Liver (tissue), 9 donors: ENCODE results near the gene DVL1. TPM values are rescaled to one million over a fixed set of nuclear protein-coding genes. Genes with fewer than 3 reads are reported as not detected.

Source experiments
- DNase-seq: peaks from one replicate; pipeline ENCODE4 v3.0.0-alpha.2; 2017; ENCODE audit warnings: low spot score
- H3K27ac ChIP-seq, 2 donors: one replicate each; pipeline ENCODE4 v1.7.0; 2013; ENCODE audit warnings: inconsistent platforms in 2 of 2, low read length in 2 of 2, control low read depth in 1 of 2, low read depth in 1 of 2, mild to moderate bottlenecking in 1 of 2
- H3K27me3 ChIP-seq, 4 donors: one replicate each; pipeline versions ENCODE4 v1.6.1 to v1.7.0; 2013; ENCODE audit warnings: low read length in 3 of 4, inconsistent platforms in 1 of 4, mild to moderate bottlenecking in 1 of 4, moderate library complexity in 1 of 4; ENCODE audit not compliant: control insufficient read depth in 4 of 4, insufficient read depth in 4 of 4
- H3K36me3 ChIP-seq, 4 donors: one replicate each; pipeline versions ENCODE4 v1.6.1 to v1.7.0; 2013; ENCODE audit warnings: low read length in 3 of 4, mild to moderate bottlenecking in 3 of 4, low read depth in 1 of 4, moderate library complexity in 1 of 4; ENCODE audit not compliant: control insufficient read depth in 4 of 4, insufficient read depth in 3 of 4
- H3K4me1 ChIP-seq, 4 donors: one replicate each; pipeline versions ENCODE4 v1.6.1 to v1.7.0; 2013; ENCODE audit warnings: low read length in 3 of 4, mild to moderate bottlenecking in 3 of 4, moderate library complexity in 1 of 4; ENCODE audit not compliant: control insufficient read depth in 4 of 4, insufficient read depth in 4 of 4
- H3K4me3 ChIP-seq, 3 donors: one replicate each; pipeline versions ENCODE4 v1.6.1 to v1.7.0; 2013; ENCODE audit warnings: low read length in 3 of 3, control low read depth in 1 of 3, low read depth in 1 of 3, mild to moderate bottlenecking in 1 of 3
- H3K9ac ChIP-seq, 2 donors: one replicate each; pipeline ENCODE4 v1.7.0; 2013; ENCODE audit warnings: low read length in 2 of 2, mild to moderate bottlenecking in 2 of 2, moderate library complexity in 2 of 2, control low read depth in 1 of 2, low read depth in 1 of 2
- H3K9me3 ChIP-seq, 4 donors: one replicate each; pipeline versions ENCODE4 v1.6.1 to v1.7.0; 2013; ENCODE audit warnings: low read length in 3 of 4; ENCODE audit not compliant: control insufficient read depth in 4 of 4
- EGR1 ChIP-seq, 2 donors: IDR thresholded peaks; 2 replicates each; pipeline ENCODE4 v1.6.1; 2016 to 2018; ENCODE audit warnings: antibody characterized with exemption in 2 of 2, low read depth in 2 of 2
- FOXA1 ChIP-seq: IDR thresholded peaks from 2 replicates; pipeline ENCODE4 v1.6.1; 2016; ENCODE audit warnings: antibody characterized with exemption
- FOXA2 ChIP-seq: IDR thresholded peaks from 2 replicates; pipeline ENCODE4 v1.6.1; 2016; ENCODE audit warnings: antibody characterized with exemption
- GABPA ChIP-seq, 2 donors: IDR thresholded peaks in 1 of 2; conservative IDR thresholded peaks in 1 of 2; 2 replicates each; pipeline ENCODE4 v1.6.1; 2016; ENCODE audit warnings: antibody characterized with exemption in 2 of 2, mild to moderate bottlenecking in 1 of 2, moderate library complexity in 1 of 2
- HNF4A ChIP-seq, 2 donors: conservative IDR thresholded peaks; 2 replicates each; pipeline ENCODE4 v1.6.1; 2016; ENCODE audit warnings: antibody characterized with exemption in 2 of 2, mild to moderate bottlenecking in 2 of 2
- NR2F2 ChIP-seq: IDR thresholded peaks from 2 replicates; pipeline ENCODE4 v1.6.1; 2016; ENCODE audit warnings: antibody characterized with exemption
- RAD21 ChIP-seq, 2 donors: IDR thresholded peaks; 2 replicates each; pipeline ENCODE4 v1.6.1; 2016; ENCODE audit warnings: antibody characterized with exemption in 2 of 2, mild to moderate bottlenecking in 2 of 2
- SP1 ChIP-seq: IDR thresholded peaks from 2 replicates; pipeline ENCODE4 v1.6.1; 2018; ENCODE audit warnings: antibody characterized with exemption, mild to moderate bottlenecking
- TAF1 ChIP-seq: conservative IDR thresholded peaks from 2 replicates; pipeline ENCODE4 v1.6.1; 2016; ENCODE audit warnings: antibody characterized with exemption, mild to moderate bottlenecking
- YY1 ChIP-seq: IDR thresholded peaks from 2 replicates; pipeline ENCODE4 v1.6.1; 2016; ENCODE audit warnings: antibody characterized with exemption, mild to moderate bottlenecking
- WGBS: extraction: QIAGEN DNeasy Blood & Tissue Kit; methylation state at CpG from one replicate; pipeline ENCODE4 v1.1.7; 2013; 5-methylcytosine and 5-hydroxymethylcytosine counted together
- polyA plus RNA-seq, 2 donors: library from polyadenylated mRNA; stranded (reverse) in 1 of 2; unstranded in 1 of 2; fragments of 200-250 nt in 1 of 2; fragments of >200 nt in 1 of 2; fragmentation: Nextera tagmentation in 1 of 2; extraction: Ambion mirVana in 1 of 2; gene quantifications; one replicate each; pipeline versions ENCODE4 v1.2.1 to v1.2.3, GENCODE V29; 2013 to 2015
- total RNA-seq, 2 donors: library from RNA; depleted of rRNA; stranded (reverse); fragments of >200 nt; gene quantifications; one replicate each; pipeline ENCODE4 v1.2.3, GENCODE V29; 2014
- TF ChIP-seq, protein P1 (sequence below): IDR thresholded peaks from 2 replicates; pipeline ENCODE4 v1.6.1; 2016; ENCODE audit warnings: antibody characterized with exemption
- TF ChIP-seq, protein P2 (sequence below): IDR thresholded peaks from 2 replicates; pipeline ENCODE4 v1.6.1; 2016; ENCODE audit warnings: antibody characterized with exemption, mild to moderate bottlenecking
- TF ChIP-seq, protein P3 (sequence below): IDR thresholded peaks from 2 replicates; pipeline ENCODE4 v1.6.1; 2016; ENCODE audit warnings: antibody characterized with exemption
- TF ChIP-seq, protein P4 (sequence below): fragments of 150-350 bp; IDR thresholded peaks from 2 replicates; pipeline ENCODE4 v1.5.1; 2017; ENCODE audit warnings: improper control_type of control experiment, low read depth, low read length; ENCODE audit not compliant: missing input control
- donor health status: healthy.
- donor health status: healthy.
- donor health status: healthy.
- donor health status: healthy.
- donor health status: healthy.

The DVL1 gene
- total and polyA plus RNA-seq, 4 donors, result 5.7 to 41.2 (median 24.8) TPM

DNA sequence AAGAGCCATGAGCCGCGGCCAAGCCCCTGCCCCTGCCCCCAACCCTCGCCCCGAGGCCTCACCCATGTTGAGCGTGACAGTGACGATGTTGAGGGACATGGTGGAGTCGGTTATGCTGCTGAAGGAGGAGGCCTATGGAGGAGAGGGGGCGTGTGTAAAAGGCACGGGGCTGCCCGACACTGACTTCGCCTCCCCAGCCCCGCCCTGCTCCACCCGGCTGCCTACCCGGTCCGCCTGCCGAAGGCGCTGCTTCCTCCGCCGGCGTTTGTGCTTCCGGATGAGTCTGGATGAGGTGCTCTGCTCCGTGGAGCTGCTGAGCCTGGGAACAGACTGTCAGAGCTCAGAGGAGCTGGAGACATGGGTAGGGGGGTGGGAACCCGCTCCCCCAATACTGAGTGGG lies 9.0 kb downstream of the DVL1 start:
- TF ChIP-seq GABPA (IDR thresholded peaks at IDR 0.05 in 1 of 2, conservative IDR thresholded peaks at IDR 0.05 in 1 of 2) (no peak), EGR1 (IDR thresholded peaks at IDR 0.05; ENCODE audit: low read depth in 2 of 2) (no peak), NR2F2 (no peak), FOXA2 (no peak), TAF1 (no peak), RAD21 (IDR thresholded peaks at IDR 0.05) (no peak), SP1 (no peak), HNF4A (conservative IDR thresholded peaks at IDR 0.05) (no peak), YY1 (no peak), FOXA1 (no peak)
- TF ChIP-seq, protein P1, sequence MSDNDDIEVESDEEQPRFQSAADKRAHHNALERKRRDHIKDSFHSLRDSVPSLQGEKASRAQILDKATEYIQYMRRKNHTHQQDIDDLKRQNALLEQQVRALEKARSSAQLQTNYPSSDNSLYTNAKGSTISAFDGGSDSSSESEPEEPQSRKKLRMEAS, result no peak
- TF ChIP-seq, protein P2, sequence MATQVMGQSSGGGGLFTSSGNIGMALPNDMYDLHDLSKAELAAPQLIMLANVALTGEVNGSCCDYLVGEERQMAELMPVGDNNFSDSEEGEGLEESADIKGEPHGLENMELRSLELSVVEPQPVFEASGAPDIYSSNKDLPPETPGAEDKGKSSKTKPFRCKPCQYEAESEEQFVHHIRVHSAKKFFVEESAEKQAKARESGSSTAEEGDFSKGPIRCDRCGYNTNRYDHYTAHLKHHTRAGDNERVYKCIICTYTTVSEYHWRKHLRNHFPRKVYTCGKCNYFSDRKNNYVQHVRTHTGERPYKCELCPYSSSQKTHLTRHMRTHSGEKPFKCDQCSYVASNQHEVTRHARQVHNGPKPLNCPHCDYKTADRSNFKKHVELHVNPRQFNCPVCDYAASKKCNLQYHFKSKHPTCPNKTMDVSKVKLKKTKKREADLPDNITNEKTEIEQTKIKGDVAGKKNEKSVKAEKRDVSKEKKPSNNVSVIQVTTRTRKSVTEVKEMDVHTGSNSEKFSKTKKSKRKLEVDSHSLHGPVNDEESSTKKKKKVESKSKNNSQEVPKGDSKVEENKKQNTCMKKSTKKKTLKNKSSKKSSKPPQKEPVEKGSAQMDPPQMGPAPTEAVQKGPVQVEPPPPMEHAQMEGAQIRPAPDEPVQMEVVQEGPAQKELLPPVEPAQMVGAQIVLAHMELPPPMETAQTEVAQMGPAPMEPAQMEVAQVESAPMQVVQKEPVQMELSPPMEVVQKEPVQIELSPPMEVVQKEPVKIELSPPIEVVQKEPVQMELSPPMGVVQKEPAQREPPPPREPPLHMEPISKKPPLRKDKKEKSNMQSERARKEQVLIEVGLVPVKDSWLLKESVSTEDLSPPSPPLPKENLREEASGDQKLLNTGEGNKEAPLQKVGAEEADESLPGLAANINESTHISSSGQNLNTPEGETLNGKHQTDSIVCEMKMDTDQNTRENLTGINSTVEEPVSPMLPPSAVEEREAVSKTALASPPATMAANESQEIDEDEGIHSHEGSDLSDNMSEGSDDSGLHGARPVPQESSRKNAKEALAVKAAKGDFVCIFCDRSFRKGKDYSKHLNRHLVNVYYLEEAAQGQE, result no peak
- TF ChIP-seq, protein P3, sequence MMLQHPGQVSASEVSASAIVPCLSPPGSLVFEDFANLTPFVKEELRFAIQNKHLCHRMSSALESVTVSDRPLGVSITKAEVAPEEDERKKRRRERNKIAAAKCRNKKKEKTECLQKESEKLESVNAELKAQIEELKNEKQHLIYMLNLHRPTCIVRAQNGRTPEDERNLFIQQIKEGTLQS, result no peak
- TF ChIP-seq, protein P4, sequence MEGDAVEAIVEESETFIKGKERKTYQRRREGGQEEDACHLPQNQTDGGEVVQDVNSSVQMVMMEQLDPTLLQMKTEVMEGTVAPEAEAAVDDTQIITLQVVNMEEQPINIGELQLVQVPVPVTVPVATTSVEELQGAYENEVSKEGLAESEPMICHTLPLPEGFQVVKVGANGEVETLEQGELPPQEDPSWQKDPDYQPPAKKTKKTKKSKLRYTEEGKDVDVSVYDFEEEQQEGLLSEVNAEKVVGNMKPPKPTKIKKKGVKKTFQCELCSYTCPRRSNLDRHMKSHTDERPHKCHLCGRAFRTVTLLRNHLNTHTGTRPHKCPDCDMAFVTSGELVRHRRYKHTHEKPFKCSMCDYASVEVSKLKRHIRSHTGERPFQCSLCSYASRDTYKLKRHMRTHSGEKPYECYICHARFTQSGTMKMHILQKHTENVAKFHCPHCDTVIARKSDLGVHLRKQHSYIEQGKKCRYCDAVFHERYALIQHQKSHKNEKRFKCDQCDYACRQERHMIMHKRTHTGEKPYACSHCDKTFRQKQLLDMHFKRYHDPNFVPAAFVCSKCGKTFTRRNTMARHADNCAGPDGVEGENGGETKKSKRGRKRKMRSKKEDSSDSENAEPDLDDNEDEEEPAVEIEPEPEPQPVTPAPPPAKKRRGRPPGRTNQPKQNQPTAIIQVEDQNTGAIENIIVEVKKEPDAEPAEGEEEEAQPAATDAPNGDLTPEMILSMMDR, result no peak
- Histone ChIP-seq H3K4me3 (no peak overlapping the region), H3K4me1 (peaks cover 12 to 23% (median 21%) of the 10 kb centered on the region in 4 donors), H3K27me3 (no peaks in the 10 kb centered on the region), H3K9me3 (no peaks in the 10 kb centered on the region), H3K36me3 (peaks cover 0 to 31% (median 15%) of the 10 kb centered on the region in 4 donors), H3K9ac (no peak overlapping the region), H3K27ac (no peak overlapping the region)
- DNase-seq, result no peak
- WGBS, result 95% methylated on average over 23 of the region's 23 CpGs

DNA sequence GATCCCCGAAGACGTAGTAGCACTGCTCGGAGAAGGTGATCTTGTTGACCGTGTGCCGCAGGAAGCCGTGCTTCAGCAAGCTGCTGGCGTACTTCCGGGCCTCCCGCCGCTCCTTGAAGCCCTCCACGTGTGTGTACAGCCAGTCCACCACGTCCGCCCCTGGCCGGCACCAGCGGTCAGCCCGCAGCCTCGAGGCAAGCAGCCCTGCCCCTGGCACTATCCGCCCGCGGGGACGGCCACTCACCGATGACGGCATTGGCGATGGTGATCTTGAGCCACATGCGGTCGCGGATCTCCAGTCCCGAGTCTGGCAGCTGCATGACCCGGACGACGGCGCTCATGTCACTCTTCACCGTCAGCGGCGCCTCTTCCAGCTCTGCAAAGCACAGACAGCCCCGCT lies 10.9 kb downstream of the DVL1 start:
- no peak for DNase-seq
- Histone ChIP-seq H3K27me3 (no peaks in the 10 kb centered on the region), H3K36me3 (peaks cover 0 to 31% (median 15%) of the 10 kb centered on the region in 4 donors)

More for the DNA sequence above, 10.9 kb downstream of the DVL1 start:
- H3K4me1 ChIP-seq, result peaks cover 0 to 9% (median 5%) of the 10 kb centered on the region in 4 donors
- no peak overlapping the region for H3K9ac ChIP-seq
- no peak overlapping the region for H3K4me3 ChIP-seq
- no peak overlapping the region for H3K27ac ChIP-seq
- WGBS, result 97% methylated on average over 36 of the region's 36 CpGs
- TF ChIP-seq TAF1, result no peak
- no peaks in the 10 kb centered on the region for H3K9me3 ChIP-seq
